SK-N-SH (cell line): ENCODE data around the gene CADM1. TPM values are rescaled to one million over a fixed set of nuclear protein-coding genes. Genes with fewer than 3 reads are reported as not detected.

ENCODE experiments used
- CTCF ChIA-PET: fragments of 300-600, 350-600 bp; formaldehyde crosslinking; extraction: SDS; loops from one replicate; lab custom pipeline; 2021; lab: Yijun Ruan, JAX
- POLR2A ChIA-PET: fragments of 350-600 bp; sonication (Branson Sonifier 250); formaldehyde crosslinking; extraction: SDS; loops from one replicate; lab custom pipeline; 2020; ENCODE audit warnings: antibody characterized with exemption, inconsistent platforms; lab: Yijun Ruan, JAX
- DNase-seq: peaks from one replicate; pipeline ENCODE4 v3.0.0; 2012
- H2AFZ ChIP-seq: fragments of 200-600 bp; sonication (generic); 2 replicates; pipeline ENCODE4 v1.8.1; 2016; ENCODE audit warnings: antibody characterized with exemption, mild to moderate bottlenecking, low read depth
- H3F3A ChIP-seq: fragments of 200-600 bp; sonication (generic); replicated peaks from 2 replicates; pipeline ENCODE3; 2016; ENCODE audit warnings: antibody characterized with exemption, mild to moderate bottlenecking; ENCODE audit not compliant: insufficient read depth
- H3K27ac ChIP-seq, 2 experiments: fragments of 200-500 bp in 1 of 2; fragments of 200-600 bp in 1 of 2; sonication (Bioruptor generic) in 1 of 2; sonication (generic), shearing (Covaris generic) in 1 of 2; 2 replicates each; pipeline versions ENCODE4 v1.5.1 to v1.6.1; 2014 to 2016; ENCODE audit warnings: low read depth in 2 of 2, inconsistent platforms in 1 of 2, low read length in 1 of 2, mild to moderate bottlenecking in 1 of 2, mixed read lengths in 1 of 2
- H3K27me3 ChIP-seq: fragments of 200-600 bp; sonication (generic), shearing (Covaris generic); 2 replicates; pipeline ENCODE4 v1.6.1; 2016; ENCODE audit warnings: mixed run types; ENCODE audit not compliant: insufficient read depth
- H3K36me3 ChIP-seq, 2 experiments: fragments of 200-500 bp in 1 of 2; fragments of 200-600 bp in 1 of 2; sonication (Bioruptor generic) in 1 of 2; sonication (generic) in 1 of 2; replicated peaks in 1 of 2; 2 replicates each; pipeline versions ENCODE3 to v1.5.1; 2014 to 2016; ENCODE audit warnings: low read length in 1 of 2, mild to moderate bottlenecking in 1 of 2; ENCODE audit not compliant: insufficient read depth in 2 of 2, control insufficient read depth in 1 of 2
- H3K4me1 ChIP-seq, 2 experiments: fragments of 200-500 bp in 1 of 2; fragments of 200-600 bp in 1 of 2; sonication (Bioruptor generic) in 1 of 2; sonication (generic), shearing (Covaris generic) in 1 of 2; 2 replicates each; pipeline versions ENCODE4 v1.5.1 to v1.6.1; 2014 to 2016; ENCODE audit warnings: low read depth in 1 of 2, low read length in 1 of 2, mixed run types in 1 of 2; ENCODE audit not compliant: insufficient read depth in 2 of 2, control insufficient read depth in 1 of 2
- H3K4me2 ChIP-seq: fragments of 200-600 bp; sonication (generic), shearing (Covaris generic); 2 replicates; pipeline ENCODE4 v1.6.1; 2017; ENCODE audit warnings: mixed run types
- H3K4me3 ChIP-seq, 2 experiments: fragments of 200-500 bp in 1 of 2; fragments of 200-600 bp in 1 of 2; sonication (Bioruptor generic) in 1 of 2; sonication (generic), shearing (Covaris generic) in 1 of 2; 2 replicates each; pipeline versions ENCODE4 v1.5.1 to v1.8.1; 2014 to 2016; ENCODE audit warnings: low read depth in 2 of 2, inconsistent platforms in 1 of 2, low read length in 1 of 2, mild to moderate bottlenecking in 1 of 2, mixed read lengths in 1 of 2, moderate library complexity in 1 of 2
- H3K79me2 ChIP-seq: fragments of 200-600 bp; sonication (generic); 2 replicates; pipeline ENCODE4 v1.8.1; 2017; ENCODE audit warnings: mild to moderate bottlenecking; ENCODE audit not compliant: insufficient read depth
- H3K9ac ChIP-seq: fragments of 200-600 bp; sonication (generic); 2 replicates; pipeline ENCODE4 v1.6.1; 2017; ENCODE audit warnings: mixed run types
- H3K9me2 ChIP-seq: fragments of 200-600 bp; sonication (generic); 2 replicates; pipeline ENCODE4 v1.6.1; 2017; ENCODE audit warnings: mixed run types
- H3K9me3 ChIP-seq: fragments of 200-600 bp; sonication (generic); 2 replicates; pipeline ENCODE4 v1.6.1; 2017; ENCODE audit warnings: mixed run types, mild to moderate bottlenecking, moderate library complexity
- H4K20me1 ChIP-seq: fragments of 200-600 bp; sonication (generic); 2 replicates; pipeline ENCODE4 v1.6.1; 2017; ENCODE audit warnings: mild to moderate bottlenecking, mixed run types; ENCODE audit not compliant: insufficient read depth
- FOSL2 ChIP-seq: IDR thresholded peaks from 2 replicates; pipeline ENCODE4 v1.4.0; 2012; ENCODE audit warnings: low read depth, mild to moderate bottlenecking, moderate library complexity, borderline replicate concordance
- FOXJ3 ChIP-seq: sonication (generic); formaldehyde crosslinking; IDR thresholded peaks from 2 replicates; pipeline ENCODE4 v1.5.1; 2020; ENCODE audit warnings: mild to moderate bottlenecking, missing genetic modification reagents
- FOXM1 ChIP-seq: IDR thresholded peaks from 2 replicates; pipeline ENCODE4 v1.4.0; 2012; ENCODE audit warnings: low read depth, mild to moderate bottlenecking
- GABPA ChIP-seq: IDR thresholded peaks from 2 replicates; pipeline ENCODE4 v1.4.0; 2012; ENCODE audit warnings: low read depth, mild to moderate bottlenecking
- GATA2 ChIP-seq: sonication (generic); formaldehyde crosslinking; IDR thresholded peaks from 2 replicates; pipeline ENCODE4 v1.5.0; 2020; ENCODE audit warnings: mild to moderate bottlenecking, missing genetic modification reagents
- IRF3 ChIP-seq: fragments of 150-350 bp; IDR thresholded peaks from 2 replicates; pipeline ENCODE4 v1.6.1; 2016; ENCODE audit warnings: mild to moderate bottlenecking, low read depth, low read length
- MAX ChIP-seq: IDR thresholded peaks from 2 replicates; pipeline ENCODE4 v1.4.0; 2012; ENCODE audit warnings: low read depth
- MXI1 ChIP-seq: IDR thresholded peaks from 2 replicates; pipeline ENCODE4 v1.6.1; 2012; ENCODE audit warnings: mild to moderate bottlenecking, low read depth, low read length, improper control_type of control experiment
- NFIC ChIP-seq: IDR thresholded peaks from 2 replicates; pipeline ENCODE4 v1.4.0; 2012; ENCODE audit warnings: borderline replicate concordance
- NRF1 ChIP-seq: IDR thresholded peaks from 2 replicates; pipeline ENCODE4 v1.6.1; 2012; ENCODE audit warnings: low read depth, mild to moderate bottlenecking, low read length
- POLR2AphosphoS5 ChIP-seq: IDR thresholded peaks from 2 replicates; pipeline ENCODE4 v1.6.1; 2012; ENCODE audit warnings: low read depth, low read length
- RAD21 ChIP-seq: IDR thresholded peaks from 2 replicates; pipeline ENCODE4 v1.6.1; 2012; ENCODE audit warnings: mild to moderate bottlenecking, low read length
- RCOR1 ChIP-seq: fragments of 150-350 bp; IDR thresholded peaks from 2 replicates; pipeline ENCODE4 v1.6.1; 2017; ENCODE audit warnings: antibody characterized with exemption, low read length
- REST ChIP-seq: IDR thresholded peaks from 2 replicates; pipeline ENCODE4 v1.6.1; 2012; ENCODE audit warnings: mild to moderate bottlenecking, low read depth, low read length, moderate library complexity
- RFX5 ChIP-seq: IDR thresholded peaks from 2 replicates; pipeline ENCODE4 v1.6.1; 2012; ENCODE audit warnings: mild to moderate bottlenecking, improper control_type of control experiment, low read length
- RXRA ChIP-seq: IDR thresholded peaks from 2 replicates; pipeline ENCODE4 v1.4.0; 2012; ENCODE audit warnings: low read depth, mild to moderate bottlenecking, borderline replicate concordance
- SIN3A ChIP-seq: IDR thresholded peaks from 2 replicates; pipeline ENCODE4 v1.6.1; 2012; ENCODE audit warnings: low read depth, mild to moderate bottlenecking, low read length, moderate library complexity, borderline replicate concordance
- SMC3 ChIP-seq: IDR thresholded peaks from 2 replicates; pipeline ENCODE4 v1.6.1; 2012; ENCODE audit warnings: low read depth, low read length, improper control_type of control experiment
- TCF12 ChIP-seq: IDR thresholded peaks from 2 replicates; pipeline ENCODE4 v1.4.0; 2012
- TEAD4 ChIP-seq: IDR thresholded peaks from 2 replicates; pipeline ENCODE4 v1.4.0; 2012; ENCODE audit warnings: mild to moderate bottlenecking, borderline replicate concordance; ENCODE audit not compliant: insufficient read depth
- WGBS: methylation state at CpG from one replicate; pipeline ENCODE4 v1.1.6; 2017; ENCODE audit warnings: low lambda C conversion rate; 5-methylcytosine and 5-hydroxymethylcytosine counted together
- polyA plus RNA-seq, 3 experiments: library from polyadenylated mRNA; depleted of rRNA; stranded (reverse); fragments of >200 nt; gene quantifications; 2 replicates each; pipeline ENCODE4 v1.2.3, GENCODE V29; 2012

Gene CADM1
- polyA plus RNA-seq, 1 of the 3 experiments (the other 2 are of a cell fraction), result 7.9 TPM

GRCh38 chr11:115197433-115197832 lies 306.8 kb downstream of the CADM1 start:
- no peak overlapping the region for H3K4me3 ChIP-seq

GRCh38 chr11:115197031-115197430 lies 307.2 kb downstream of the CADM1 start:
- no peak overlapping the region for H2AFZ ChIP-seq
- no peaks in the 10 kb centered on the region for H3K9me2 ChIP-seq
- no peak overlapping the region for H3K4me2 ChIP-seq
- H3F3A ChIP-seq, result no peaks in the 10 kb centered on the region
- ChIA-PET CTCF (interaction anchor here (0.6 to 1.7 kb wide), 3 partner anchors 9 to 18 kb away, joined by 3 to 9 read pairs (median 3); no protein-coding TSS in a partner anchor), POLR2A (no interaction called here)
- no peaks in the 10 kb centered on the region for H3K79me2 ChIP-seq
- no peaks in the 10 kb centered on the region for H3K9me3 ChIP-seq
- WGBS, result 49% methylated on average over 3 of the region's 3 CpGs
- H3K27me3 ChIP-seq, result no peaks in the 10 kb centered on the region
- no peak overlapping the region for H3K27ac ChIP-seq
- H3K36me3 ChIP-seq, result peaks cover 0 to 2% of the 10 kb centered on the region in 2 experiments
- no peak overlapping the region for H3K9ac ChIP-seq
- no peak overlapping the region for H3K4me3 ChIP-seq
- no peak for DNase-seq
- no peaks in the 10 kb centered on the region for H4K20me1 ChIP-seq
- H3K4me1 ChIP-seq, result peaks cover 16 to 33% of the 10 kb centered on the region in 2 experiments; a peak in 3 of 4 replicates
- no peak for TF ChIP-seq NFIC
- TF ChIP-seq MXI1, result no peak
- no peak for TF ChIP-seq RXRA
- no peak for TF ChIP-seq NRF1
- TF ChIP-seq RFX5, result no peak
- TF ChIP-seq GABPA, result no peak
- TF ChIP-seq POLR2AphosphoS5, result no peak
- no peak for TF ChIP-seq IRF3
- TF ChIP-seq MAX, result no peak
- TF ChIP-seq REST, result no peak
- TF ChIP-seq FOXM1, result no peak
- no peak for TF ChIP-seq GATA2 (CRISPR knock-in tag)
- TF ChIP-seq RCOR1, result no peak
- no peak for TF ChIP-seq SIN3A
- no peak for TF ChIP-seq TEAD4
- TF ChIP-seq FOXJ3, result no peak
- no peak for TF ChIP-seq FOSL2
- no peak for TF ChIP-seq SMC3
- no peak for TF ChIP-seq TCF12

More at GRCh38 chr11:115197433-115197832, 306.8 kb downstream of the CADM1 start:
- no peak for DNase-seq
- 19% methylated on average over 1 of the region's 1 CpG for WGBS
- peaks cover 0 to 2% of the 10 kb centered on the region in 2 experiments for H3K36me3 ChIP-seq
- TF ChIP-seq MXI1 (no peak), RAD21 (no peak)
- TF ChIP-seq, all 33 proteins: peak for 0
- Histone ChIP-seq H3K79me2 (no peaks in the 10 kb centered on the region), H3K9me2 (no peaks in the 10 kb centered on the region), H3K27me3 (no peaks in the 10 kb centered on the region), H3K9ac (no peak overlapping the region), H4K20me1 (no peaks in the 10 kb centered on the region), H3K9me3 (no peaks in the 10 kb centered on the region), H2AFZ (no peak overlapping the region), H3K4me1 (peaks cover 20 to 33% of the 10 kb centered on the region in 2 experiments; a peak in 3 of 4 replicates), H3F3A (no peaks in the 10 kb centered on the region), H3K4me2 (no peak overlapping the region), H3K27ac (no peak overlapping the region)
- POLR2A ChIA-PET, result no interaction called here
- CTCF ChIA-PET, result interaction anchor here (0.6 to 1.7 kb wide), 3 partner anchors 9 to 18 kb away, joined by 3 to 9 read pairs (median 3); no protein-coding TSS in a partner anchor
